HG03469 (cell line): ENCODE data around the gene UBE2S.
"Not testable (repeated sequence)": the region's sequence is repeated elsewhere in the genome, so short reads cannot be mapped to it uniquely, and the experiment has no call there.

ENCODE experiments used
- ATAC-seq: cut with Tn5 transposase; IDR thresholded peaks from one replicate; pipeline ENCODE4 v1.9.1; 2021; ENCODE audit warnings: mild to moderate bottlenecking, moderate library complexity, moderate number of reproducible peaks; ENCODE audit not compliant: unreplicated experiment

The UBE2S gene

DNA sequence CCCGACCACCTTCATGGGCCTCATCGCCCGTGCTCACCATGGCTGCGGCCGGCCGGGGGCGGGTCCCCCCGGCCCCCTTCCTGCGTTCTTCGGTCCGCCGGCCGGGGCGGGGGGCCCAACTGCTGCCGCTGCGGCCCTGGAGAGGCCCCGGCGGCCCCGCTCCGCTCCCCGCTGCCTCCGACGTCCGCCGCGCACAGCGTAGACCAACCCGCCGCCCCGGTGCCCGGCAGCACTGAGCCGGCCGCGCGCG, at the start of gene UBE2S:
TSS of gene UBE2S (minus strand) at position 239 of the 250 bp plus-strand sequence. CDS start at position 40, 199 bp downstream.
- peak; percentile 4 for ATAC-seq

DNA sequence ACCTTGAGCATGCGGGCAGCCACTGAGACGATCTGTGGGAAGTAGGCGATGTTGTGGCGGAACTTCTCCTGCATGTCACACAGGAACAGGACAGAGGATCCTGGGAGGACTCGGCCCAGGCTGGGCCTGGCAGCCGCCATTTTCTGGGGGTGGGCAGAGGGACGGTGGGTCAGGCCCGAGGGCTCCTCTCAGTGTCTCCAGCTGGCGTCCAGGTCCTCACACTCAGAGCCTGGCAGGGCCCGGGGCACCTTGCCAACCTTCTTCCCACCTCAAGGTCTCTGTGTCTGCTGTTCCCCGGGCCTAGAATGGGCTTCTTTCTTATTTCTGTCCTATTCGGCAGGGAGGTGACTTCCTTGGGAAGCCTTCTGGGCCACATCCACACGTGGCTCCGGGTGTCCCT, 48.8 kb upstream of the UBE2S start:
- ATAC-seq, result no peak

DNA sequence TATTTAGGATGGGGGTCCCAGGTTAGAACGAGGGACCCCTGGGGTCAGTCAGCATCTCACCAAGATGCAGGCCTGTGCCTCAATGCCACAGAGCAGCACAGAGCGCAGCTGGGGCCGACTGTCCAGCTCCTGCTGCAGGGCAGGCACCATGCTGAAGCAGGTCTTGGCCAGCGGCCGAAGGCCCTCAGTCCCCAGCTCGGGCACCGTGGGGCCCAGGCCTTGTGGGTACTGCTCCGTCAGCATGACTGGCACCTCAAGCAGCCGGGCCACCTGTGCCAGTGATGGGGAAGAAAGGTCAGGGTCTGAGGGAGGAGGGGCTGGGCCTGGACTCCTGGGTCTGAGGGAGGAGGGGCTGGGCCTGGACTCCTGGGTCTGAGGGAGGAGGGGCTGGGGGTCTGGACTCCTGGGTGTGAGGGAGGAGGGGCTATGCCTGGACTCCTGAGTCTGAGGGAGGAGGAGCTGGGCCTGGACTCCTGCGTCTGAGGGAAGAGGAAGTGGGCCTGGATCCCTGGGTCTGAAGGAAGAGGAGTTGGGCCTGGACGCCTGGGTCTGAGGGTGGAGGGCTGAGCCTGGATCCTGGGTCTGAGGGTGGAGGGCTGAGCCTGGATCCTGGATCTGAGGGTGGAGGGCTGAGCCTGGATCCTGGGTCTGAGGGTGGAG, 48.1 kb upstream of the UBE2S start:
- no peak for ATAC-seq

DNA sequence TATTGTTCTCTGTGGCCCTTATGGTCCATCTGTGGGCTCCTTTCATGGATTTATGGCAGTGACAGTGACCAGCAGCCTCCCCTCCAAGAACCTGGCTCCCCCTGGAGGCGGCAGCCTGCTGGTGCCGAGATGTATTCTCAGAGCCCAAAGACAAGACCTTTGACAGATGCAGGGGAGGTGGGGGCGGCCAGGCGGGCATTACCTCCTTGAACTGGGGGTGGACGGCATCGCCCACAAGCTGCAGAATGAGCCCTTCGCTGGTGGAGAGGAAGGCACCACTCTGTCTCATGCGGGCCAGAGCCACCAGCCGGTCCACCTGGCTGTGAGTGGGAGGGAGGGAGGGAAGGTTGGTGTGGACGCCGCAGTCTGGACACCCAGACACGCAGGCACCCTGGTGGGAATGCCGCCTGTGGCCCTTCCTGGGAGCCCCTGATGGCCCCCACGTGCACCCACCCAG, 47.2 kb upstream of the UBE2S start:
- no peak for ATAC-seq

DNA sequence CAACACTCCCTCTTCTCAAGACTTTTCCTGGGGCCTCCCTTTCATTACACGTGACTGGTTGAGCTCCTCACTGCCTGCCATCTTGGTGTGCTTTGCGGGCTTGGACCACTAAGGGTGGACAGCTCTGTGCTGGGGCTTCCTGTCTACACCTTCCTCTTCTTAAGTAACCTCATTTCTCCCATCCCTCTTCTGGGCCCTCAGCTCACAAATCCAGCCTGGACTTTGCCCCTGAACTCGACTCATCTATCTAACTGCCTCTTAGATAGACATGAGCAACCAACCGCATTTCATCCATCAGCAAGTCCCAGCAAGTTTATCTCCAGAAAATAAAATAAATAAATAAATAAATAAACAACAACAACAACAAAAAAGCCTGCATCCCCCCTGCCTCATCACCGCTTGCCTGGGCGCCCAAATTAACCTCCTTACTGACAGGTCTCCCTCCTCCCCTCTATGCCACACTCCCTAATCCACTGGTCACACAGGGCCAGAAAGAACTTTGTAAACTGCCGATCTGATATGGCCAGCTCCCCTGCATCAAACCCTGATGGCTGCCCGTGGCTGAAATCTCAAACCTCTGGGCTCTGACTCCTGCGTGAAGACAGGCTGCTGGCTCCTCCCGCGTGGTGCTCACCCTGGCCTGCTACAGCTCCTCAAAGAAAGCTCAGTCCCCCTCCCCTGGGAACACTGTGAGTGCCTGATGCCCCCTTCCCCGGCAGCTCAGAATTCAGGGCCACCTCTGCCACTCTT, 46.1 kb upstream of the UBE2S start:
- ATAC-seq, result no peak

DNA sequence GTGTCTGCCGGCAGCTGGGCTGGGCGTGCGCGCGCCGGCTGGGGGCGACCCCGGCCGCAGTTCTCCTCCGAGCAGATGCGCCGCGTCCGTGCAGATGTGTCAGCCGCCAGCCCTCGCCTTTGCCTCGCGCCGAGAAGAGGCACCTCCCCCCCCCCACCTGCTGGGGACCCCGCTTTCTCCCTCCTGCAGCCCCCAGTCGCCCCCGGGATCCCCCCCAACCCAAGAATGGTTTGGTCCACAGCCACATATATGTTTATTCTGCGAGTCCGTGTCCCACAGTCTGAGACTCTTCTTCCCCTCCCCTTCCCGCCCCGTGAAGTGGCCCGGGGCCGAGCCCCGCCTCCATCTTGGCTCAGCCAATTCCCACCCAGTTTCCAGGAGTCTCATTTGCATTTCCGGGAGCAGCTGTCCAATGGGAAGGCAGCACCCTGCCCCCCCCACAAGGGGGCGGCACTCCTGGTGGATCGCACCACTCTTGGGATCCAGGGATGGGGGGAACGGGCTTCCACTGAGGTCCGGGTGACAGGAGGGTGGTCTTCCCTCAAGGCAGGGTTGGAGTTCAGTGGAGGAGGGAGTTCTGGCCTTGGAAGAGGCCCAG, 45.3 kb upstream of the UBE2S start:
- ATAC-seq, result no peak

DNA sequence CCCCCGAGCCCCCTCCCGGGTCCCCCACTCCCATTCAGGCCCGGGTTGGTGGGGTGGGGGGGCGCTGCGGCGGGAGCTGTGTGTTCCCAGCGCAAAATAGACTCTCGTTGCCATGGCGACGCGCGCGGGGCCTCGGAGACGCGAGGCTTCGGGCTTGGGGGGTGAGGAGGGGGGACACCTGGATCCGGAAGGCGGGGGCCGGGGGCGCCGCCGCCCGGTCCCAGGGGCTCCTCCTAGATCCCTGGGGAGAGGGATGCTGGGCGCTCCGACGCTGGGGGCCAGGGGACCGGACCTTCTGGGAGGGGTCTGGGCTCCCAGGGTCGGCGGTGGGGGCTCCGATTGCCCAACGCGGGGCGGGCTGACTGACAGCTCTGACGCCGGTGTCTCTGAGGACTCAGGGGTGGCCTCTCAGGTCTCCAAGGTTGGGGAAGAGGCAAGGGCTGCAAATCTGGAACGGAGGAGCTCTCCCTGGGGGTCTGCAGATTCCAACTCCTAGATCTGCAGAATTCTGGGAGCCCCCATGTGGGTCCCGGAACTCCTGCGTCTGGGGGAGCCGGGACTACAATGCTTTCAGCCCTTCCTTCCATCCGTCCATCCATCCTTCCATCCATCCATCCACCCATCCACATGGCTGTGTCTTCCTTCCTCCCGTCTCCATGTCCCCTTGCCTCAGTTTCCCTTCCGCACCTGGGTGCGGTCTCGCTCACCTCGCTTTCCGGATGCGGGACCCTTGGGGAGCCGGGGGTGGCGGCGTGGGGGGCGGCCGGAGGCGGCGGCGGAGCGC, 44.6 kb upstream of the UBE2S start:
- no peak for ATAC-seq

DNA sequence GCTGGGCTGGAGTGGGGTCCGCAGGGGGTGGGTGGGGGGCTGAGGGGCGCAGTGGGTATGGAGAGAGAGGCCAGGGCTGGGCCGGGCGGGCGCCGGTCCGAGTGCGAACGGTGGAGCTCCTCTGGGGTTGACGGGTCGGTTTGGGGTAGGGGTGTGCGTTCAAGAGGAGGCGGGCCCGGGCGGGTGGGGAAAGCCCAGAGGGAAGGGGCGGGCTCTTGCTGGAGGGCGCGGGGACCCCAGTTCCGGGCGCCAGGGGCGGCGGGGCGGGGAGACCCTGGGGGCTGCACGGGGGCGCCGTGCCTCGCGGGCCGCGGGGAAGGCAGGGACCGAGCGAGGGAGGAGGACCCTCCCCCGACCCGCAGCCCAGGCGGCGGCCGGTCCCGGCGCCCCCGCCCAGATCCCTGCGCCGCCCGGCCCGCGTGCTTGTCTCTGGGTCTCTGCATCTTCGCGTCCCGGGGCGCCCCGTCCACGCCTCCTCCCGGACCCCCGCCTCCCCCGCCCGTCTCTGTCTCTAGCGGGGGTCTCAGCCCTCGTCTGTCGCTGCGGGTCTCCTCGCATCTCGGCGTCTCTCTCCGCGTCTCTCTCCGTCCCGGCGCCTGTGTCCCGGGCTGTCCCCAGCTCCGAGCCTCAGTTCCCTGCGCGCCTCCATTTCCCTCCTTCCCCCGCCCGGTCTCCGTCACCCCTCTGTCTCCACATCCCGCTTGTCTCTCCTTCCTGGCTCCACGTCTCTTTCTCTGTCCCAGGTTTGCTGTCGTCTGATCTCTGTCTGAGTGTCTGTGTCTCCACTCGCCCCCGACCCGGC, 43.8 kb upstream of the UBE2S start:
- ATAC-seq, result no peak

DNA sequence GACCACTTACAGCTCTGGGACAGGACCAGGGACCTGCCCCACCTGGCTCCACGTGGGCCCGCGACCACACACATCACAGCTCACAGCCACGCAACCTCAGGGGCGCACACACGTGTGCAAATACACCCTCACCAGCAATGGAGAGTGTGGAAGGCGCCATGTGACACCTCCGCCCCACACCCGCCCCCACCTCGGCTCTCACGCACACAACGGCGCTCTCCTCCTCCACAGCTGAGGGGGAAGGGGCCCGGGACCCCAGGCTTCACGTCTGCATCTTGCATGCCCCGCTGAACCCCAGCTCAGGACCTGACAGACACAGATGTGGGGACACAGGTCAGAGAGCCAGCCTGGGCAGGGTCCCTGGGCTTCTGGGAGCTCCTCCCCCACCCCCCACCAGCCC, 41.9 kb upstream of the UBE2S start:
- no peak for ATAC-seq

DNA sequence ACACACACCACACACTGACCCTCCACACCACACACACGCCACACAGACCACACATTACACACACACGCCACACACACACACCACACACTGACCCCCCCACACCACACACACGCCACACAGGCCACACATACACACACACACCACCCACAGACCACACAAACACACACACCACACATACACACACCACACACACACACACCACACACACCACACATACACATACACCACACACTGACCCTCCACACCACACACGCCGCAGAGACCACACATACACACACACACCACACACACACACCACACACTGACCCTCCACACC, 40.5 kb upstream of the UBE2S start:
- ATAC-seq, result not testable (repeated sequence)

DNA sequence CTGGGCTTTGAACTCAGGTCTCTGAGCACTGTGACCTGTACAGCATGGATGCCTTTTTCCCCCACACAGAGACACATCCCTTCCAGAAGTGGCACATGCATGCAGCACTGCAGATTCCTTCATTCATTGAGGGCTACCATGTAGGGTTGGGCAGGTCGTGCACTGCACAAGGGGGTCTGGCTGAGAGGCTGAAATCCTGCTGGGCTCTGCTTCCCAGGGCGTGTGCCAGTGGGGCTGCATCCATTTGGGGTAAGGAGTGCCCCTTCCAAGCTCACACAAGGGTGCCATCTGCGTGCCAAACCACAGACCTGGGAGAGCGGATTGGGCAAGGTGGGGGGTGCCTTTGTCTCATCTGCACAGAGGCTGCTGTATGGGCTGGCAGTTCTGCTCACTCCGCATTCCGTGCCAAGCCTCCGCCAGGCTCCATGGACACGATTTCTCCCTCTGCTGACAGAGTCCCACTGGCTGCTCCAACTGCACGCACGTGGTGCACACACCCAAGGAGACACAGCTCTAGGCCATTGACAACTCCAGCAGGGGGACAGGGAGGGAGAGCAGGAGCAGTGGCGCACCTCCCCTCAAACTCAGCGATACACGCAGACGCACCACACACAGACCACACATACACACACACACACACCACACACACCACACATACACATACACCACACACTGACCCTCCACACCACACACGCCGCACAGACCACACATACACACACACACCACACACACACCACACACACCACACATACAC, 40.0 kb upstream of the UBE2S start:
- ATAC-seq, result no peak

DNA sequence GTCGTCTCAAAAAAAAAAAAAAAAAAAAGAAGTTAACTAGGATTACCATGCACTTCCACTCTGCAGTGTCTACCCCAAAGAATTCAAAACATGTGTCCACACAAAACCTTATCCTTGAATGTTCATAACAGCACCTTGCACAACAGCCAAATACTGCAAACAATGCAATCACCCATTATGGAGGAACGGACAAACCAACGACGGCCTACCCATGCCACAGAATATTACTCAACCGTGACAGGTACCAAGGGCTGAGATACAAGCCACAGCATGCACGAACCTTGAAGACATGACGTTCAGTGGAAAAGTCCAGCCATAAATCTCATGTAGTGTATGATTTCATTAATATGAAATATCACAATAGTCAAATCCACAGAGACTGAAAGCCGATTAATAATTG, 38.5 kb upstream of the UBE2S start:
- ATAC-seq, result no peak

DNA sequence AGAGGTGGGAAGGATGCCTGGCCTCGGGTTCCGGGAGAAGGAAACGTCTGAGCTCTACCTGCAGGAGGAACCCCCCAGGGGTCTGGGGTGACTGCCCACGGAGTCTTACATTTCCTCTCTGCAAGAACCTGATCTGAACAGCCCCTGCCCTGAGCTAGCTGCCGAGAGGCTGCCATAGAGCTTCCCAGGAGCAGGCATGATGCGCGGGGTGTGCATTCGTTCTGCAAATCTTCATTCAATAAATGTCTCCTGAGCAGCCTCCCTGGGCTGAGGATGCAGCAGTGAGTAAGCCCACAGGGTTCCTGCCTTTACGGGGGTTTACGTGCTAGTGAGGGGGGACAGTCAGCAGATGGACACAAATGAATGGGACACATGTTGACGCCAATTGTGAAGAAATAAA, 37.1 kb upstream of the UBE2S start:
- ATAC-seq, result no peak

DNA sequence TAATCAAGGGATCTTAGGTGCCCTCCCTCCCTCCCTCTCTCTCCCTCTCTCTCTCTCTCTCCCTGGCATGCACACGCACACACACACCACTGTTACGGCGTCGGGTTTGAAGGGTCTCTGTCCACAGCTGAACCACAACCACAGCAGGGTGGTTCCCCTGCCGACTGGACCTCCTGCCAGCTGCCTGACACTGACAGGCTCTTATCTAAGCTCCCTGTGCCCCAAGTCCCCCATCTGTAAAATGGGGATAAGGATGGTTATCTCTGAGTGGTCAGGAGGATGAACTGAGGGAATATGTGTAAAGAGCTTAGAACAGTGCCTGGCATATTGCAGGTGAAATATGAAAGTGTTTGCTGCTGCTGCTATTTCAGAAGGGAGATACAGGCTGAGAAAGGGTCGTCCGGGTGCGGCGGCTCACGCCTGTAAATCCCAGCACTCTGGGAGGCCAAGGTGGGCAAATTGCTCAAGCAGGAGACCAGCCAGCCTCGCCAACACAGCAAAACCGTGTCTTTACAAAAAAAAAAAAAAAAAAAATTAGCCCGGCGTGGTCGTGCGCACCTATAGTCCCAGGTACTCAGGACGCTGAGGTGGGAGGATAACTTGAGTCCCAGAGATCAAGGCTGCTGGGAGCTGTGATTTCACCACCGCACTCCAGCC, 36.4 kb upstream of the UBE2S start:
- ATAC-seq, result no peak

DNA sequence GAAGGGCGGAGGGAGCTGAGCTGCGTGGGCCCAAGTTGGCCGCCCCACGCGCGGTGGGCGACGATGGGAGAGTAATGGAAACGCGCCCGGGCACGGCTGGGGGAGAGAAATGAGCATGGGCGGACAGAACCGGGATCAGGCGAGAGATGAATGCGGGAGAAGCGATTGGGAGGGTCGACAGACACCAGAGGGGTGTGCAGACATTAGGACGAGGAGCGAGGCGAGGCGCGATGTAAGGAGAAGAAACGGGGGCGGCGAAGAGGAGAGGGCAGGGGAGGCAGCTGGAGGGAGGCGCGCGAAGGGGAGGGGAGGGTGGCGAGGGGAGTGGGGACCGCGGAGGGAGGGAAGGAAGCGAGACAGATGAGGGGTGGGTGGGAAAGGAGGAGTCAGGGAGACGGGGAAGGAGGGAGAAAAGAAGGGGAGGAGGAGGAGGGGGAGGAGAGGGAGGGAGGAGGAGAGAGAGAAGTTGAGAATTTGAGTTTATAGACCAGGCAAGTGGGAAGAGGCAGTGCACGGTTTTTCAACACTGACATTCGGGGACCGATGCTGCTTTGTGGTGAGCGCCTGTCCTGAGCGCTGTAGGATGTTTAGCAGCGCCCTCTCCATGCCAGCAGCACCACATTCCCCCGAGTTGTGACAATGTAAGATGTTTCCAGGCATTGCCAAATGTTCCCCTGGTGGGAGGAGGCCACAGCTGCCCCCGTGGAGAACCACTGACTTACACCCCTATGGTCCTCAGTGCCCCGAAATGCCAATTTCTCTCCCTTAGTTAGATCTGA, 35.6 kb upstream of the UBE2S start, which contains the start of gene SHISA7:
TSS of gene SHISA7 (minus strand) at position 256 of the 779 bp plus-strand sequence. CDS start 437 bp downstream, outside the sequence.
- ATAC-seq, result no peak

DNA sequence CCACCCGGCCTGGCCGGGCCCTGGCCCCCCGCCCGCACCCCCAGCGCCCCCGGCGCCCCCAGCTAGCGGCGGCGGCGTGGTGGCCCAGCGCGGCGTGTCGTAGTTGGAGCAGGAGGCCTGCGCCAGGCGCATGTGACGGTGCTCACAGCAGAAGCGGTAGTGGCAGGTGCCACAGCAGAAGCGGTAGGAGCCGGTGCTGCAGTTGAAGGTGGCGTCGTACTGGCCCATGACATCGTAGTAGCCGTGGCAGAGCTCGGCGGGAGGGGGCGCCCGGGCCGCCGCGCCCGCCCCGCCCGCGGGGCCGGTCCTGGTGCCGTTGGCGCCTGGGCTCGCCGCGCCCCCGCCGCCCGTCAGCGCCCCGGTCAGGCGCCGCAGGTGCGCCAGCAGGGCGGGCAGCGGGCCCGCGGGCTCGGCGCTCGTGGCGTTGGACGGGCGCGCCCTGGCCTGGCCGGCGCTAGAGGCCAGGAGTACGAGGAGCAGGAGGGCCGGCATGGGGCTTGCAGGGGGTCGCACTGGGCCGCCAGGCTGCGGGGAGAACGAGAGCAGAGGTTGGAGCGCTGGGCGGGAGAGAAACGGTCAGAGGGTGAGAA, 34.9 kb upstream of the UBE2S start:
- no peak for ATAC-seq

DNA sequence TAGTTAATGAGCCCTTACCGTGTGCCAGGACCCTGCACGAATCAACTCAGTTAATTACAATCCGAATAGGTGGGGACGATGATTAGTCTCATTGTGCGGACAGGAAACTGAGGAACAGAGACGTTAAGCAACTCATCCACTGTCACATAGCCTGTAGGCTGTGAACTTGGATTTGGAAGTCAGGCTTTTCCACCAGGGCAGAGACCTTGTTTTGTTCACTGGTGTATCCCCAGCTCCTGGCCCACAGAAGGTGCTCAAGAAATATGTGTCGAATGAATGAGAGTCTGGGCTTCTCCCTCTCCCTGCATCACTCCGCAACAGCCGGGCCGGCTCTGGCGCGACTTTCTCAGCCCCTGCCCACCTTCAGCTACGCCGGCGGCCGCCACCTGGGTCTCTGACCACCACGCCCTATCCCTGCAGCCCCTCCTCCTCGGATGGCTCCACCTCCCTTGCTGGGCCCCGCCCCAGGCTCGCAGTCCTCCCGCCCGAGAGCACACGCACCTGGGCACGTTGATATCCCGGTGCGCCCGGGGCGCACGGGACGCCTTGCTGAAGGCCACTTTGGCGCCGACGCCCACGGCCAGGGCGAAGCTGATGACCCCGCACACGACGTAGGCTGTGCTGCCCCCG, 34.2 kb upstream of the UBE2S start:
- no peak for ATAC-seq

DNA sequence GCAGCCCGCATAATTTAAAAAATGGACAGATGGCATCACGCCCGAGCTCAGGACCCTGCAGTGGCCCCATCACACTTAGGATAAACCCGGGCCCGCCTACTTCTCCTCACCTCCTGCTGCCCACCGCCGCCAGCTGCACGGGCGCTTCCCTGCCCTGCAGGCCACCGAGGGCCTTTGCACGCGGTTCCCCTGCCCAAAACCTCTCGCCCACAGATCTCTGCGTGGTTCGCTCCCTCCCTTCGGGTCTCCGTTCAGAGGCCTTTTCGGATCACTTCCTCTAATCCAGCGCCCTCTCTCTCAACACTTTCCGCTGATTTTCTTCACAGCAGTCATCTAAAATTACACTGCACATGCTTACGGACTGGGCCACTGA, 33.7 kb upstream of the UBE2S start:
- no peak for ATAC-seq
